K562 (cell line): ENCODE data around the gene CDK11B. TPM values are rescaled to one million over a fixed set of nuclear protein-coding genes. Genes with fewer than 3 reads are reported as not detected.
A peak's percentile ranks its signal among the peaks of the same experiment; 100 is the strongest.

Experiments
- ATAC-seq: fragments of 200-7000 bp; cut with Tn5 transposase; 3 replicates; pipeline ENCODE4 v1.9.1; 2020; ENCODE audit warnings: moderate library complexity
- BruUV-seq: library from RNA; stranded (reverse); fragments of 400-500 nt; replicated peaks from 2 replicates; lab custom pipeline; 2021; lab: Mats Ljungman, UMichigan
- CTCF ChIA-PET: fragments of 300-600 bp; formaldehyde crosslinking; extraction: SDS; loops from one replicate; lab custom pipeline; 2021; ENCODE audit warnings: low intra/inter-chr PET ratio; lab: Yijun Ruan, JAX
- POLR2A ChIA-PET: fragments of 300-600, 350-650 bp; sonication (Branson Sonifier 250); formaldehyde crosslinking; extraction: SDS; loops from one replicate; lab custom pipeline; 2021; ENCODE audit warnings: antibody characterized with exemption, inconsistent platforms; lab: Yijun Ruan, JAX
- DNase-seq, 4 experiments: peaks; one replicate each; pipeline versions ENCODE4 v3.0.0 to v3.0.0-alpha.2; 2011 to 2018; ENCODE audit warnings: low spot score in 3 of 4, mixed read lengths in 3 of 4; ENCODE audit errors: extremely low read depth in 1 of 4
- FAIRE-seq: peaks from 2 replicates; lab custom pipeline; 2011; peaks lifted over from hg19 to GRCh38; lab: Jason Lieb, UNC
- H2AFZ ChIP-seq: 2 replicates; pipeline ENCODE4 v1.6.0; 2011; ENCODE audit warnings: low read depth, low read length, control low read depth, inconsistent platforms
- H3K27ac ChIP-seq: fragments of 200-600 bp; 3 replicates; pipeline ENCODE4 v1.8.0; 2011; ENCODE audit warnings: low read depth, mild to moderate bottlenecking, control low read depth, inconsistent platforms, low read length, moderate library complexity, mixed read lengths; ENCODE audit errors: extremely low read depth
- H3K27me3 ChIP-seq, 2 experiments: fragments of 300-600 bp in 1 of 2; 2 replicates in 1 of 2; 3 replicates in 1 of 2; pipeline versions ENCODE4 v1.6.0 to v1.8.0; 2011; ENCODE audit warnings: inconsistent platforms in 2 of 2, low read length in 2 of 2, mild to moderate bottlenecking in 1 of 2, mixed read lengths in 1 of 2, moderate library complexity in 1 of 2; ENCODE audit not compliant: control insufficient read depth in 2 of 2, insufficient read depth in 2 of 2
- H3K36me3 ChIP-seq: fragments of 300-600 bp; 3 replicates; pipeline ENCODE4 v1.8.0; 2011; ENCODE audit warnings: mild to moderate bottlenecking, low read length, inconsistent platforms; ENCODE audit not compliant: control insufficient read depth, insufficient read depth
- H3K4me1 ChIP-seq, 2 experiments: fragments of 200-600 bp in 1 of 2; replicated peaks in 1 of 2; 2 replicates in 1 of 2; 3 replicates in 1 of 2; pipeline versions ENCODE4 v1.5.1 to v1.8.0; 2011; ENCODE audit warnings: inconsistent platforms in 2 of 2, low read length in 2 of 2, mild to moderate bottlenecking in 1 of 2, mixed read lengths in 1 of 2, moderate library complexity in 1 of 2; ENCODE audit not compliant: control insufficient read depth in 2 of 2, insufficient read depth in 2 of 2
- H3K4me2 ChIP-seq: 2 replicates; pipeline ENCODE4 v1.6.1; 2011; ENCODE audit warnings: low read length, control low read depth, inconsistent platforms, mixed read lengths; ENCODE audit not compliant: insufficient read depth
- H3K4me3 ChIP-seq: fragments of 200-600 bp; sonication (generic), shearing (Covaris generic); 2 replicates; pipeline ENCODE4 v1.5.1; 2016; ENCODE audit warnings: control low read depth, inconsistent platforms
- H3K79me2 ChIP-seq: fragments of 200-600 bp; 3 replicates; pipeline ENCODE4 v1.8.0; 2011; ENCODE audit warnings: low read length, inconsistent platforms; ENCODE audit not compliant: control insufficient read depth, insufficient read depth
- H3K9ac ChIP-seq, 2 experiments: 2 replicates each; pipeline versions ENCODE4 v1.6.0 to v1.6.1; 2011; ENCODE audit warnings: low read depth in 2 of 2, low read length in 2 of 2, control low read depth in 1 of 2, inconsistent platforms in 1 of 2, mild to moderate bottlenecking in 1 of 2, mixed read lengths in 1 of 2; ENCODE audit not compliant: insufficient read depth in 1 of 2
- H3K9me1 ChIP-seq: one replicate; pipeline ENCODE4 v1.6.0; 2011; ENCODE audit warnings: inconsistent platforms, mild to moderate bottlenecking, low read length, moderate library complexity; ENCODE audit not compliant: control insufficient read depth, insufficient read depth
- H3K9me3 ChIP-seq: replicated peaks from 2 replicates; pipeline ENCODE4 v1.5.1; 2011; ENCODE audit warnings: low read depth, low read length, inconsistent platforms; ENCODE audit not compliant: control insufficient read depth, insufficient read depth
- H4K20me1 ChIP-seq: replicated peaks from 2 replicates; pipeline ENCODE4 v1.6.1; 2011; ENCODE audit warnings: low read length, inconsistent platforms, mixed read lengths; ENCODE audit not compliant: control insufficient read depth, insufficient read depth
- GTF2E2 ChIP-seq: fragments of 200-800 bp; sonication (Bioruptor generic); IDR thresholded peaks from 2 replicates; pipeline ENCODE4 v1.6.1; 2016; ENCODE audit warnings: missing genetic modification characterization, missing compliant biosample characterization
- POLR2G ChIP-seq: fragments of 200-400 bp; formaldehyde crosslinking; IDR thresholded peaks from 2 replicates; pipeline ENCODE4 v1.6.1; 2017; ENCODE audit warnings: low read depth, mild to moderate bottlenecking, antibody characterized with exemption, low read length, moderate library complexity
- ZBTB33 ChIP-seq: sonication (generic); formaldehyde crosslinking; IDR thresholded peaks from 2 replicates; pipeline ENCODE4 v1.8.1; 2023; ENCODE audit warnings: mild to moderate bottlenecking, missing genetic modification reagents
- WGBS: fragments of 100-300 bp; shearing (Covaris generic); methylation state at CpG from one replicate; pipeline ENCODE4 v1.1.6; 2016; ENCODE audit warnings: low coverage, mixed read lengths; ENCODE audit not compliant: insufficient coverage; ENCODE audit errors: missing lambda C conversion rate; 5-methylcytosine and 5-hydroxymethylcytosine counted together
- in situ Hi-C: fragments of 300-500 bp; cut with MboI; formaldehyde crosslinking; loops from 4 replicates; pipeline ENCODE4 v1.15.0; 2018; ENCODE audit warnings: inconsistent platforms, mixed read lengths
- intact Hi-C: fragments of 100-400 bp; cut with micrococcal nuclease; formaldehyde crosslinking; loops from 2 replicates; pipeline ENCODE4 v1.14.2; 2022
- polyA plus RNA-seq, 8 experiments: library from polyadenylated mRNA; depleted of rRNA in 4 of 8; stranded (reverse) in 5 of 8; unstranded in 3 of 8; fragments of >200 nt; fragmentation: Nextera tagmentation in 2 of 8; fragmentation: Illumina TruSeq in 1 of 8; extraction: Ambion mirVana in 2 of 8; extraction: Trizol in 1 of 8; gene quantifications; 2 replicates each; pipeline versions ENCODE4 v1.2.1 to v1.2.3, GENCODE V29; 2011 to 2014; ENCODE audit warnings: inconsistent platforms in 1 of 8, missing spikeins in 1 of 8
- total RNA-seq, 7 experiments: library from RNA; depleted of rRNA in 6 of 7; stranded (reverse); fragments of >200 nt in 6 of 7; fragmentation: Illumina TruSeq in 2 of 7; extraction: Trizol in 2 of 7; gene quantifications; 2 replicates each; pipeline versions ENCODE4 v1.2.1 to v1.2.3, GENCODE V29; 2011 to 2021; ENCODE audit warnings: low replicate concordance in 1 of 7

Gene CDK11B
- total and polyA plus RNA-seq, 9 of the 15 experiments (the other 6 are each of a cell fraction or from before 2014, with no cell fraction given): 2.8 to 52.2 (median 19.5) TPM

- H4K20me1 ChIP-seq: no peaks in the 10 kb centered on the region
- no peak overlapping the region for H3K4me3 ChIP-seq
- in situ Hi-C loops: no loop called here
- TF ChIP-seq POLR2G (0 out of 2 replicates have a peak, but pooled peaks have one; percentile 32), GTF2E2 (tag) (no peak), ZBTB33 (CRISPR knock-in tag) (peak; percentile 95)
- CTCF ChIA-PET: no interaction called here
- intact Hi-C loops: no loop called here
- FAIRE-seq: no peak
- H3K79me2 ChIP-seq: no peaks in the 10 kb centered on the region
- no TSS peak for BruUV-seq
- H3K36me3 ChIP-seq: no peaks in the 10 kb centered on the region
- no peaks in the 10 kb centered on the region for H3K9me3 ChIP-seq
- no peaks in the 10 kb centered on the region for H3K9me1 ChIP-seq
- no peak for ATAC-seq
- H2AFZ ChIP-seq: no peak overlapping the region
- POLR2A ChIA-PET: no interaction called here
- WGBS: 97% methylated on average over 24 of the region's 81 CpGs
- no peak overlapping the region for H3K27ac ChIP-seq
- no peaks in the 10 kb centered on the region for H3K27me3 ChIP-seq
- H3K9ac ChIP-seq: no peak overlapping the region
- H3K4me2 ChIP-seq: no peak overlapping the region
- no peak for DNase-seq
- H3K4me1 ChIP-seq: peaks cover 0 to 41% of the 10 kb centered on the region in 2 experiments; a peak in 3 of 5 replicates
Observed at GRCh38 chr1:1630191-1630964, 28.4 kb downstream of the CDK11B start.
